VCaP (cell line): ENCODE data around the gene PFN3.
A peak's percentile ranks its signal among the peaks of the same experiment; 100 is the strongest.

Experiments used
- H3K27ac ChIP-seq: fragments of 450-650 bp; 2 replicates; pipeline ENCODE4 v1.5.1; 2017
- CTCF ChIP-seq: fragments of 450-650 bp; conservative IDR thresholded peaks from 2 replicates; pipeline ENCODE4 v1.5.1; 2017; ENCODE audit warnings: mild to moderate bottlenecking, moderate library complexity

PFN3 gene

GRCh38 chr5:177377851-177378776 is 22.3 kb downstream of the PFN3 start:
- TF ChIP-seq CTCF: no peak
- H3K27ac ChIP-seq: no peak overlapping the region

GRCh38 chr5:177376107-177376506 is 24.4 kb downstream of the PFN3 start:
- H3K27ac ChIP-seq: peak overlapping the region; percentile 50
- TF ChIP-seq CTCF: 0 out of 2 replicates have a peak, but pooled peaks have one; percentile 15

- H3K27ac ChIP-seq: peak overlapping the region; percentile 50; the same call in 1 of the 2 replicates
Observed at GRCh38 chr5:177375516-177375915, 24.9 kb downstream of the PFN3 start.

GRCh38 chr5:177374211-177374610 is 26.2 kb downstream of the PFN3 start:
- peak overlapping the region; percentile 34; the same call in 1 of the 2 replicates for H3K27ac ChIP-seq
- TF ChIP-seq CTCF: no peak

GRCh38 chr5:177373806-177374205 is 26.7 kb downstream of the PFN3 start:
- TF ChIP-seq CTCF: no peak

GRCh38 chr5:177372910-177373309 is 27.6 kb downstream of the PFN3 start:
- no peak for TF ChIP-seq CTCF
- H3K27ac ChIP-seq: no peak overlapping the region

More at GRCh38 chr5:177373806-177374205, 26.7 kb downstream of the PFN3 start:
- H3K27ac ChIP-seq: peak overlapping the region; percentile 34; the same call in 1 of the 2 replicates

GRCh38 chr5:177372034-177372896 is 28.2 kb downstream of the PFN3 start:
- H3K27ac ChIP-seq: peak overlapping the region; percentile 86
- TF ChIP-seq CTCF: no peak
